Endothelial cell of umbilical vein (primary cell): Measurements from ENCODE around the gene ADH1A.

ENCODE experiments used
- CTCF ChIP-seq, 2 donors: IDR thresholded peaks; 1 replicate in 1 of 2; 2 replicates in 1 of 2; pipeline ENCODE4 v1.5.1; 2011; ENCODE audit warnings: low read length in 2 of 2, mild to moderate bottlenecking in 2 of 2, moderate library complexity in 2 of 2, control low read depth in 1 of 2, inconsistent platforms in 1 of 2, low read depth in 1 of 2; ENCODE audit not compliant: insufficient read depth in 1 of 2; ENCODE audit errors: extremely low read depth in 1 of 2
- EZH2 ChIP-seq: IDR thresholded peaks from 2 replicates; pipeline ENCODE4 v1.6.1; 2012; ENCODE audit warnings: borderline replicate concordance, low read depth, mild to moderate bottlenecking, moderate library complexity, low read length, inconsistent platforms; ENCODE audit not compliant: severe bottlenecking
- FOS ChIP-seq: IDR thresholded peaks from 2 replicates; pipeline ENCODE4 v1.6.1; 2011; ENCODE audit warnings: mild to moderate bottlenecking, low read length, moderate library complexity, borderline replicate concordance; ENCODE audit not compliant: insufficient read depth
- GATA2 ChIP-seq: IDR thresholded peaks from 2 replicates; pipeline ENCODE4 v1.7.0; 2011; ENCODE audit warnings: low read depth, mild to moderate bottlenecking, moderate library complexity, mixed read lengths, low read length; ENCODE audit not compliant: insufficient read length, insufficient read depth
- MAX ChIP-seq: IDR thresholded peaks from 2 replicates; pipeline ENCODE4 v1.6.1; 2011; ENCODE audit not compliant: insufficient read depth, insufficient read length
- MYC ChIP-seq: IDR thresholded peaks from one replicate; pipeline ENCODE4 v1.6.1; 2011; ENCODE audit warnings: mild to moderate bottlenecking, low read depth, low read length
- POLR2A ChIP-seq: IDR thresholded peaks from 2 replicates; pipeline ENCODE4 v1.6.1; 2012; ENCODE audit warnings: low read depth, mild to moderate bottlenecking, control low read depth, low read length
- POLR2AphosphoS5 ChIP-seq: IDR thresholded peaks from 2 replicates; pipeline ENCODE4 v1.6.1; 2012; ENCODE audit warnings: low read depth, mild to moderate bottlenecking, control low read depth, low read length, moderate library complexity; ENCODE audit not compliant: insufficient read depth

GRCh38 chr4:99234331-99235010 is 56.3 kb downstream of the ADH1A start:
- TF ChIP-seq CTCF (IDR thresholded peaks at IDR 0.05; ENCODE audit: extremely low read depth in 1 of 2, insufficient read depth in 1 of 2, low read depth in 1 of 2, low read length in 2 of 2) (no peak), FOS (no peak), POLR2A (no peak), POLR2AphosphoS5 (no peak), EZH2 (no peak), MYC (no peak), GATA2 (no peak), MAX (no peak)
